MG63 (cell line): Measurements from ENCODE around the gene NEDD4L. TPM values are rescaled to one million over a fixed set of nuclear protein-coding genes. Genes with fewer than 3 reads are reported as not detected.
"Not testable (repeated sequence)": the region's sequence is repeated elsewhere in the genome, so short reads cannot be mapped to it uniquely, and the experiment has no call there.

Experiments
- DNase-seq: peaks from one replicate; pipeline ENCODE4 v3.0.0-alpha.2; 2020
- H3K27me3 ChIP-seq: fragments of 250-450 bp; sonication (Bioruptor Pico); 2 replicates; pipeline ENCODE4 v1.5.1; 2020; ENCODE audit warnings: mild to moderate bottlenecking, moderate library complexity
- H3K36me3 ChIP-seq: fragments of 250-450 bp; sonication (Bioruptor Pico); 2 replicates; pipeline ENCODE4 v1.5.1; 2020; ENCODE audit warnings: mild to moderate bottlenecking, moderate library complexity
- H3K4me3 ChIP-seq: fragments of 250-450 bp; sonication (Bioruptor Pico); 2 replicates; pipeline ENCODE4 v1.5.1; 2020; ENCODE audit warnings: mild to moderate bottlenecking, moderate library complexity
- H3K9me3 ChIP-seq: fragments of 250-450 bp; sonication (Bioruptor Pico); 2 replicates; pipeline ENCODE4 v1.5.1; 2020; ENCODE audit warnings: mild to moderate bottlenecking, moderate library complexity
- total RNA-seq: library from RNA; depleted of rRNA; stranded (reverse); fragments of >200 nt; shearing (Covaris generic); gene quantifications from 2 replicates; pipeline ENCODE4 v1.2.3, GENCODE V29; 2014; ENCODE audit warnings: low replicate concordance

NEDD4L gene
- total RNA-seq, 1 experiment from 2014 or later: 28.8 TPM

DNA sequence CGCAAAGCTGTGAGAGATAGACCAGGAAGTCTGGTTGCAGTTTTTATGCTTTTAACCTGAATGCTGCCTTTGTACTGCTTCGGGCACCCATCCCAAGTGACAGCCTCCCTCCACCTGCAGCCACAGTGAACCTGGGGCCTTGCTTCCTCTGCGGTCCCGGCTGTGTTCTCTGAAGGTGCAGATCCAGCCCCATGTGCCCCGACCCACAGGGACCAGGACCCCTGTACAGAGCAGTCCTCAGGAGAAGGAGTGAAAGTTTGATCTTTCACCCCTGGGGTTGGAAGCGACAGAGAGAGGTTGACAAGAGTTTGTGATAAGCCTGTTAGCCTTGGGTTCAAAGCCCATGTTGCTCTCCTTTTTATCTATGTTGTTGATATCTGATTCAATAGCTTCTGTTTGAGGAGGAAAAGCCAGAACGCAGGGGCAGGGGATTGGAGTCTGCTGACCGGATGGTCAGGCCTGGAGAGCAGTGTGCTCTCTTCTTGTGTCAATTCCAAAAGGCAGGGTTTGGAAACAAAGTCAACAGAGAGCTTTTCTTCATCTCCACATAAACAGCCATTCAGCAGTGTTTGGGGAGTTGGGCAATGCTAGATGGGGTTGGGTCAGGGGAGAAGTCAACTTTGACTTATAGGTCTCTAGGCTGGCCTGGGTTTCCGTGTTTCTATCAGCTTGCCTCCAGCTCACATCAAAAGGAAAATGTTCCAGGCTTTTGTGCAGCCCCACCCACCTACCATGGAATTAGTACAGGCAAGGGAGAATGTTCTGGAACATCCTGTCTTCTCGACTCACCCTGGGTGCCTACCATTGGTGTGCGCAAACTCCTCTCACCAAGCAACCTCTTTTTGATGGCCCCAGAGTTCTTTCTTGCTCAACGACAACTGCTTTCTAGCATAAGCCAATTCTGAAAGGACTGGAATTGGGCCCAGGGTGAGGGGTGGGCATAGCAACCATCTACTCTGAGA lies 369.9 kb downstream of the NEDD4L start:
- H3K4me3 ChIP-seq: no peak overlapping the region
- H3K36me3 ChIP-seq: no peaks in the 10 kb centered on the region
- H3K9me3 ChIP-seq: no peaks in the 10 kb centered on the region
- DNase-seq: no peak
- no peaks in the 10 kb centered on the region for H3K27me3 ChIP-seq

DNA sequence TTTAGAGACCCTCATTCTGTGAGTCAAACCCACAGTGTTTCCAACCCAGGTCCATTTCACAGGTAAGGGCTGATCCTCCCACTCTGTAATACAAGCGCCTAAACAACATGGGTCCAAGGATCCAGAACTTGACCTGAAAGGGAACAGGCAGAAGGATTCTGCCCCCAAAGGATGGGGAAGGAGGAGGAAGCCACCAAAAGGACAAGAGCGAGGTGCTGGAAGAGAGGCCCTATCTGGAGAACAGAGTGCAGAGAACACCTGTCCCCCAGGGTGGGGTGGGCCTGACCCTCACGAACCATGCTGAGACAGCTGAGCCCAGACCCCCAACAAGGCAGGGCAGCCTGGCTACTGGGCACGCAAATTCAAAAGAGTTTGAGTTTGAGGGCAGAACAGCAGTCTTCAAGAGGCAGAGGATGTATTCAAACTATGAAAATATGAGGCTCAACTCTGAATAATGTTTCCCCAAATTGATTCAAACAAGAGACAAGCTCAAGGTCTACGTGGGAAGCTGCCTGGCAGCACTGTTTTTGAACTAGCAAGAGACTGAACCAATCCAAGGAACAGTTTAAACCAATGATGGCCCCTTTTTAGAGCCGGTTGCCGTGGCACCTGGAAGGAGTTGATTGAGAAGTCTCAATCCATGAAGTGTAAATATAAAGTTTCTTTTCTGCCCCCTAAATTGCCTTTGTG lies 372.1 kb downstream of the NEDD4L start:
- H3K9me3 ChIP-seq: no peaks in the 10 kb centered on the region
- DNase-seq: no peak

DNA sequence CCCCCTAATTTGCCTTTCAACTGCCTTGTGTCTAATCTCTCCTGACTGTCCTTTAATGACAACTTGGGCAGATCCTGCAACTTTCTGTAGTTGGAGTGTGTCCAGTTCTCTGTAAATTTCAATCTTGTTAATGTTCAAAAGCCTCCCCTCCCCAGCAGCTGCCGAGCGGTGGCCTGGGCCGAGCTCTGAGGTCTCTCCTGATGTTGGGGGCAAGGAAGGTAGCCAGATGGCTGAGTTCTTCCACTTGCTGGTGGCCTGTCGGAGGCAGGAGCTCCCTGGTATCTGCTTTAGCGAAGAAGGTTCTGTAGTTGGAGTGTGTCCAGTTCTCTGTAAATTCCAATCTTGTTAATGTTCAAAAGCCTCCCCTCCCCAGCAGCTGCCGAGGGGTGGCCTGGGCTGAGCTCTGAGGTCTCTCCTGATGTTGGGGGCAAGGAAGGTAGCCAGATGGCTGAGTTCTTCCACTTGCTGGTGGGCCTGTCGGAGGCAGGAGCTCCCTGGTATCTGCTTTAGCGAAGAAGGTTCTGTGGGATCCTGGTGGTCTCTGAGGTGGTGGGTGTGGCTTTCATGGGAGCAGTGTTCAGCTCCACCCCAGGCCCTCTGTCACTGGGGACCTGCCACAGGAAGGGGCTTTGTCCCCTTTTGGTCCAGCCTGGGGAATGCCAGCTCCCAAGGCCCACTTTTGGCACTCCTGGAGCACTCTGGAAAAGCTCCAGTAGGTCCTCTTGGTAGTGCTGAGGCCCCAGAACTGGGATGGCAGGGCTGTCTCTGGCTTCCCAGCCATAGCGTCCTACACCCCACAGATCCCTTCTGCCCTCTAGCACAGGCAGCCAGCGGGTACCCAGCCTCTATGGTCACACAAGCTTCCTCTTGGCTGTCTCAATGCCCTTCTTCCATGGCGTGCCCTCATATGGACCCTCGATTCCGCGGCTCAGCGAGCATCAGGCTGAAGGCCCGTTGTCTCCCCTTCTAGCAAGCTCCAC lies 373.0 kb downstream of the NEDD4L start:
- no peak overlapping the region for H3K4me3 ChIP-seq
- DNase-seq: no peak
- no peaks in the 10 kb centered on the region for H3K9me3 ChIP-seq
- H3K36me3 ChIP-seq: no peaks in the 10 kb centered on the region
- no peaks in the 10 kb centered on the region for H3K27me3 ChIP-seq

More for the DNA sequence above, 372.1 kb downstream of the NEDD4L start:
- H3K27me3 ChIP-seq: no peaks in the 10 kb centered on the region
- H3K4me3 ChIP-seq: no peak overlapping the region
- H3K36me3 ChIP-seq: no peaks in the 10 kb centered on the region

DNA sequence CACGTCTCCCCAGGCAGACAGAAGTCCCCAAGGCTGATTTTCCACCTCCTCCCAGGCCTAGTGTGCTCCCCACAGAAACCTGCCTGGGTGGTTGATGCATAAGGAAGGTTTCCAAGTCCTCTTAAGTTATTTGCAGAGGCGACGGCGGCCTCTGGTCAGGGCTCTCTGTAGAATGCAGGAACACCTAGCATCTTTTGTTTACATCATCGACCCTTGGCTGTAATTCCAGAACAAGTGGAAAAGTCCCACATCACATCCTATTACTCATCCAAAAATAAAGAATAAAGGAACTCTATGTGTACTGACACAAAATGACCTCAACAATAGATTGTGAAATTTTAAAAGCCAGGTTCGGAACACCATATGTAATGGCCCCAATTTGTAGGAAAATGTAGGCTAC lies 373.7 kb downstream of the NEDD4L start:
- Histone ChIP-seq H3K9me3 (no peaks in the 10 kb centered on the region), H3K36me3 (no peaks in the 10 kb centered on the region), H3K4me3 (no peak overlapping the region), H3K27me3 (no peaks in the 10 kb centered on the region)
- no peak for DNase-seq

DNA sequence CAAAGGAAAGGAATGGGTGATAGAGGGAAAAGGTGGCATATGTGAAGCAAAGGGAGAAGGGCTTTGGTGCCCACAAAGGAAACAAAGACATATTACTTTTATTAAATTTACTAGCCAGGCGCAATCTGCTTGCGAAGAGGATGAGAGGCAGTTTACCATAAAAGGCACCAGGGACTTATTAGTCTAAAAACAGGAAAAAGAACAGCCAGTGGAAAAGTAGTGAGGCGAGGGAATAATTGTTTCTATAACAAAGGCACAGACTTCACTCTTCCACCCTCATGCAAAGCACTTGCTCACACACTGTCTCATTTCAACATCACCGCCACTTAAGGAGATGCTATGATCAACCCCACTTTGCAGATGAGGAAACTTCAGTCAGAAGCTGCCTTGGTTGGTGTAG lies 374.3 kb downstream of the NEDD4L start:
- no peak overlapping the region for H3K4me3 ChIP-seq
- no peaks in the 10 kb centered on the region for H3K27me3 ChIP-seq
- no peaks in the 10 kb centered on the region for H3K9me3 ChIP-seq
- no peaks in the 10 kb centered on the region for H3K36me3 ChIP-seq
- no peak for DNase-seq

DNA sequence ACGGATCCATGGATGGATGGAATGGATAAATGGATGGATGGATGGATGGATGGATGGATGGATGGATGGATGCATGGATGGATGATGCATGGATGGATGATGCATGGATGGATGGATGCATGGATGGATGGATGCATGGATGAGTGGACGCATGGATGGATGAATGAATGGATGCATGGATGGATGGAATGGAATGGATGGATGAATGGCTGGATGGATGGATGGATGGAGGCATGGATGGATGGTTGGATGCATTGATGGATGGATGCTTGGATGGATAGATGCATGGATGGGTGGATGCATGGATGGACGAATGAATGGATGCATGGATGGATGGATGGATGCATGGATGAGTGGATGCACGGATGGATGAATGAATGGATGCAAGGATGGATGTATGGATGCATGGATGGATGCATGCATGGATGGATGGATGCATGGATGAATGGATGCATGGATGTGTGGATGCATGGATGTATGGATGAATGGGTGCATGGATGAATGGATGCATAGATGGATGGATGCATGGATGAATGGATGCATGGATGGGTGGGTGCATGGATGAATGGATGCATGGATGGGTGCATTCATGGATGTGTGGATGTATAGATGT lies 375.7 kb downstream of the NEDD4L start:
- no peaks in the 10 kb centered on the region for H3K36me3 ChIP-seq
- no peak overlapping the region for H3K4me3 ChIP-seq
- no peaks in the 10 kb centered on the region for H3K27me3 ChIP-seq
- no peaks in the 10 kb centered on the region for H3K9me3 ChIP-seq
- no peak for DNase-seq

DNA sequence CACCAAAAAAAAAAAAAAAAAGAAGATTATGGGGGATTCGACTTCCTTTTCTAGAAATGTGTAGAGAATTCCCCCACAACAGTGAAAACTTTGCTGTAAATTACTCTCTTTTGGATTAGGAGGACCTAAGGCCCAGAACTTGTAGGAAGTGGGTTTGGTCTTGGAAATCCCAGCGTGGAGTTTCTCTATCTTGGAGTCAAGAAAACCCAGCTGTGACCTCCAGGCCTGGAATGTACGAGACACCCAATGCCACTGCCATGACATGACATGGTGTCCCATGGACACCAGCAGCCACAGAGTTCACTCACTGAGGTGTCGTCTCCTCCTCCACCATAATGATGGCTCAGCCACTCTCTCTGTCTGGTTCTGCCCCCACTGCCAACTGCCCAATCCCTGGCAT lies 382.6 kb downstream of the NEDD4L start:
- no peaks in the 10 kb centered on the region for H3K36me3 ChIP-seq
- H3K4me3 ChIP-seq: no peak overlapping the region
- no peak for DNase-seq
- no peaks in the 10 kb centered on the region for H3K27me3 ChIP-seq
- H3K9me3 ChIP-seq: no peaks in the 10 kb centered on the region

DNA sequence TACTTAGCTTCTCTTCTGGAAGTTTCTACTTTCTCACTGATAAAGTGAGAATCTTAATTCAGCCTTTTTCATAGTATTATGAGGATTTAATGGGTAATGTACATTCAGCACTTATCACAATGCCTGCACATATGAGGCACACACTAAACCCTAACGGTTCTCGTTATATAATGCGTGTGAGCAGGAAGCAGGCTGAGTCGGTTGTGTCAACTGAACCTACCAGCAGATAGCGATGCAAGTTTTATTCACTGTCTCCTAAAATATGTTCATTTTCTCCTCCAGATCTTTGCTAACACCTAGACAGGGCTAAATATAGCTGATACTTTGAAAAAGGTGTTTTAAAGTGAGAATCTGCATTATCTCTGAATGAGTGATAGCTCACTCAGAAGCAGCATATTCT lies 383.3 kb downstream of the NEDD4L start:
- no peak for DNase-seq
- Histone ChIP-seq H3K9me3 (no peaks in the 10 kb centered on the region), H3K27me3 (no peaks in the 10 kb centered on the region), H3K36me3 (no peaks in the 10 kb centered on the region), H3K4me3 (no peak overlapping the region)

DNA sequence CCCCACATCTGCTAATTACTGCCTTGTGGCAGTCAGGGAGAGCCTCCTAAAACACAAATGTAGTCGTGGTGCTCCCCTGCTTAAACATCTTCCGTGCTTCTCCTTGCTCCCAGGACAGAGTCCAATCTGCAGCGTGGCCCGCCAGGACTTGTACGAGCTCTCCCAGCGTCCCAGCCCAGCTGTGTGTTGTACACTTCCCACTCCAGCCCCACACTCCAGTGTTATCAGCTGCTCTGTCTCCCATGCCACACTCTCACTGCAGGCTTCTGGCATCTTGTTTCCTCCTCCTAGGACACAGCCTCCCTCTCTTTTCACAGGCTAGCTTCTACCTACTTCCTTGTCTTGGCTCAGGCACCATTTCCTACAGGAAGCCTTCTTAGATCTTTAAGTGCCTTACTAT lies 385.4 kb downstream of the NEDD4L start:
- no peaks in the 10 kb centered on the region for H3K9me3 ChIP-seq
- H3K36me3 ChIP-seq: no peaks in the 10 kb centered on the region
- H3K27me3 ChIP-seq: no peaks in the 10 kb centered on the region
- no peak for DNase-seq
- H3K4me3 ChIP-seq: no peak overlapping the region

DNA sequence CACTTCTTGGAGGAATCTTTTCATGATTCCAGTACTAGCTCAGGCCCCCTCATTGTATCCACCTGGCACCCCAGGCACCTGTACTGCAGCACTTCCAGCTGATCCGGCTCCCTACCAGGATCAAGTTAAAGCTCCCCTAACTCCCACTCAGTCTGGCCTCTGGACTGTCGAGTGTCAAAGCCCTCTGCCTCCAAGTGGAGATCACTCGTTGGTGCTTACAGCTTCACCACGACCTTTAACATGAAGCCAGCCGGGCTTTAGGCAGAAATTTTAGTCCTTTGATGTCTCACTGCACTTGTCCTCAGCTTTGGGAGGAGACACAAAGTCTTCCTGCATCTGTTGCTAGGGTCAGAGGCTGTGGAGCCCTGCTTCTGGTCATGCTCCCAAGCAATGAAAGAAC lies 387.2 kb downstream of the NEDD4L start:
- Histone ChIP-seq H3K27me3 (no peaks in the 10 kb centered on the region), H3K36me3 (no peaks in the 10 kb centered on the region), H3K4me3 (no peak overlapping the region), H3K9me3 (no peaks in the 10 kb centered on the region)
- no peak for DNase-seq

DNA sequence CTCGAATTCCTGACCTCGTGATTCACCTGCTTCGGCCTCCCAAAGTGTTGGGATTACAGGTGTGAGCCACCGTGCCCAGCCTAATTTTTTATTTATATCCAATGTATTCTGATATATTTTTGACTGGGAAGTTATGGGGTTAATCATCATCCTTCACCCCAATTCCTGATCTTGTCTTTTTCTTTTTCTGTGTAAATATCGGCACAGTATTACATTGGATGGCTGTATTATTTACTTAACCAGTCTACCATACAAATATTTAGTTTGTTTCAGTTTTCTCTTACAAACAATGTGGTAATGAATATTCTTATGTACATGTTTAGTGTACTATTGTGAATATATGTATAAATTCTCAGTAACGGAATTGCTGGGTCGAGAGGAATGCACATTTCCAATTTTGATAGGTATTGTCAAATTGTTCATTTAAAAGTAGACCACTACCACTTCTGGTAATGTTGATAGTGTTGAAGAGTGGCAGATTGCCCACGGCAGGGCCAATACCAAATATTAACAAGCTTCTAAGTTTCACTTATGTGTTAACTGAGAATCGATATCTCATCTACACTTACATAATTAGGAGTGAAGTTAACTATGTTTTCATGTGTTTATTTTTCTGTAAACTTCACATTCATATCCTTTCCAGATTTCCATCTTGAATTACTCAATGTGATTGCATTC lies 388.2 kb downstream of the NEDD4L start:
- Histone ChIP-seq H3K4me3 (no peak overlapping the region), H3K36me3 (no peaks in the 10 kb centered on the region), H3K27me3 (no peaks in the 10 kb centered on the region), H3K9me3 (no peaks in the 10 kb centered on the region)
- DNase-seq: no peak

DNA sequence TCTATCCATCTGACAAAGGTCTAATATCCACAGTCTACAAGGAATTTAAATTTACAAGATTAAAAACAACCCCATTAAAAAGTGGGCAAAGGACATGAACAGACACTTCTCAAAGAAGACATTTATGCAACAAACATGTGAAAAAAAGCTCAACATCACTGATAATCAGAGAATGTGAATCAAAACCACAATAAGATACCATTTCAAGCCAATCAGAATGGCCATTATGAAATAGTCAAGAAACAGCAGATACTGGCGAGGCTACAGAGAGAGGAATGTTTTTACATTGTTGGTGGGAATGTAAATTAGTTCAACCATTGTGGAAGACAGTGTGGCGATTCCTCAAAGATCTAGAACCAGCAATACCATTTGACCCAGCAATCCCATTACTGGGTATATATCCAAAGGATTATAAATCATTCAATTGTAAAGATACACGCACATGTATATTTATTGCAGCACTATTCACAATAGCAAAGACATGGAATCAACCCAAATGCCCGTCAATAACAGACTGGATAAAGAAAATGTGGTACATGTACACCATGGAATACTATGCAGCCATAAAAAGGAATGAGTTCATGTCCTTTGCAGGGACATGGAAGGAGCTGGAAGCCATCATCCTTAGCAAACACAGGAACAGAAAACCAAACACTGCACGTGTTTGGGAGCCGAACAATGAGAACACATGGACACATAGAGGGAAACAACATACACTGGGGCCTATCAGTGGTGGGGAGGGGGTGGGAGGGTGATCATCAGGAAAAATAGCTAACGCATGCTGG lies 391.4 kb downstream of the NEDD4L start:
- not testable (repeated sequence) for DNase-seq, H3K27me3 ChIP-seq, H3K4me3 ChIP-seq, H3K9me3 ChIP-seq, H3K36me3 ChIP-seq

DNA sequence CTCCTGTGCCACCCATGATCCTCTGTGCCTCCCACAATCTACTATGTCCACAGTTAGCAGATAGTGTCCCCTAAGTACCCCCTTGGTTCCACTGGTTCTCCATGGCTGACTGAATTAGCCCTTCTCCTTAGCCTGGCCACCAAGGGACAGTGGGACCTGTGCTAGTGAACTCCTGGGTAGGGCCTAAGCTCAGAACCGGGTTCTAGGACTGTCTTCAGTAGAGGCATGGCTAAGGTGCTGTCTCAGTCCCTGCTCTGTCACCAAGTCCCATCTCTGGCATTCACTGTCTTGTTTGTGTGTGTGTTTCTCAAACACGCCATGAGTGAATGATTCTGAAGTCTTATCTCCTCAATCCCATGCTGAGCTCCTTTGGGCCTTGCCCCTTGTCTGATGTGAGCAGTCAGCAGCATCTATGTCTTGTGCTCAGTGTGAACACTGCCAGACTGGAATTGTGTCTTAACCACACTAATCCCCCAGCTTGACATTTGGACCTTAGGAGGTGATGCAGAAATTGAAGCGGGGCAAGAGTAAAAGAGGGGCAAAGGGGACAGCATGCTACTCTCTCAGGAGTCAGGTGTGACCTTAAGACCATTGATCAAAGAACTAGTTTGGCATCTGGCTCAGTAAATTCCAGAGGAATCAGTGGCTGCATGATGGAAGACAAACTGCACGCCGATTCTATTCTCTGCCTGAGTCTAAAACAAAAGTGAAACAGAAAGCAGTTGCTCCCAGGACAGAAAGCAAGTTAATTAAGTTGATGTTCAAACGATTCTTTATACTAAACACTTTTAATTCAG lies 394.3 kb downstream of the NEDD4L start:
- no peaks in the 10 kb centered on the region for H3K36me3 ChIP-seq
- no peak overlapping the region for H3K4me3 ChIP-seq
- no peaks in the 10 kb centered on the region for H3K9me3 ChIP-seq
- no peaks in the 10 kb centered on the region for H3K27me3 ChIP-seq
- DNase-seq: no peak

DNA sequence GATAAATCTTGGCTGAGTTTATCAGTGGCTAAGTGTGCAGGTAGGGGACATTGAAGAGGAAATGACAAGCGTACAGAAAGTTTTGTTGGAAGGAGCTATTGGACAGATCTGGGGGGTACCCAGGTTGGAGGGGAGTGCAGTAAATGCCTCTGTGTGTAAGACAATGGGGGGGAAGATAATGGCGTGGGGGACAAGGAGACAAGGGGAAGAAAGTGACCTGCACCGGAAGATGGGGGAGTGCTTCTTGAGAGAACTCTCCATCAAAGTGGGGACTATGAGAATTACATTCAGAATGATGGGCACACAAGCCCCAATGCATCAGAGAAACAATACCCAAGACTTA lies 394.9 kb downstream of the NEDD4L start:
- H3K36me3 ChIP-seq: no peaks in the 10 kb centered on the region
- no peaks in the 10 kb centered on the region for H3K27me3 ChIP-seq
- no peaks in the 10 kb centered on the region for H3K9me3 ChIP-seq
- no peak for DNase-seq
- H3K4me3 ChIP-seq: no peak overlapping the region

DNA sequence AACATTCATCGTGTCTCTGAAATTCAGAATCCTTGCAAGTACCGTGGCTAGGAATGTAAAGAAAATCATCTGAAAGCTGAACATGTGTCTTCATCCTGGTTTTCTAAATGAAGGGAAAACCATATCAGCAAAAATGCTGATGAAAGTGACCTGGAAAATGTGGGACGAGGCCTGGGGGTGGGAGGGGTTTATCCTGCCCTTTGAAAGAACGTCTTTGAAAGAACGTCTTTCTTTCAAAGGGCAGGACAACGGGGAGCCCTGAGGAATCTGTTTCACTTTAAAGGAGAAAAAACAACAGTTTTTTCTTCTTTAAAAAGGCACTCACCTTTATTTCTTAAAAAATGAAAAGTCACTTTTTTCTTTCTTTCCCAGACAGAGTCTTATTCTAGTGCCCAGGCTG lies 399.6 kb downstream of the NEDD4L start:
- no peaks in the 10 kb centered on the region for H3K9me3 ChIP-seq
- no peak for DNase-seq
- no peaks in the 10 kb centered on the region for H3K36me3 ChIP-seq
- no peaks in the 10 kb centered on the region for H3K27me3 ChIP-seq
- H3K4me3 ChIP-seq: no peak overlapping the region
